Fibroblast of pulmonary artery (primary cell): ENCODE results near the gene SEMA3A.
"Not testable (repeated sequence)": the region's sequence is repeated elsewhere in the genome, so short reads cannot be mapped to it uniquely, and the experiment has no call there.

Experiments
- DNase-seq: peaks from one replicate; pipeline ENCODE4 v3.0.0-alpha.2; 2010; ENCODE audit warnings: low read depth
- H3K4me3 ChIP-seq: replicated peaks from 2 replicates; pipeline ENCODE4 v1.5.1; 2011; ENCODE audit warnings: low read depth, mild to moderate bottlenecking, control low read depth, low read length, moderate library complexity
- CTCF ChIP-seq: IDR thresholded peaks from 2 replicates; pipeline ENCODE4 v1.5.1; 2011; ENCODE audit warnings: mild to moderate bottlenecking, control low read depth, low read length, inconsistent platforms; ENCODE audit errors: missing control alignments

Gene SEMA3A

GRCh38 chr7:84194484-84195271 is at the start of gene SEMA3A:
Gene SEMA3A, minus strand, starts transcription at chr7:84194789. Its CDS starts 203 bp downstream, at chr7:84194586.
- DNase-seq, result peak; percentile 83
- TF ChIP-seq CTCF, result no peak
- H3K4me3 ChIP-seq, result peak within 1 kb of the TSS; percentile 63

- H3K4me3 ChIP-seq, DNase-seq: not testable (repeated sequence)
These were observed 48.4 kb upstream of the SEMA3A start for GRCh38 chr7:84243037-84243436.

GRCh38 chr7:84238596-84238995 is 44.0 kb upstream of the SEMA3A start:
- no peak for TF ChIP-seq CTCF
- DNase-seq, result no peak
- H3K4me3 ChIP-seq, result no peak overlapping the region

GRCh38 chr7:84237533-84238173 is 43.1 kb upstream of the SEMA3A start:
- no peak for TF ChIP-seq CTCF
- no peak overlapping the region for H3K4me3 ChIP-seq
- DNase-seq, result peak; percentile 87

- H3K4me3 ChIP-seq, result no peak overlapping the region
- no peak for TF ChIP-seq CTCF
- DNase-seq, result peak; percentile 64
These were observed 41.8 kb upstream of the SEMA3A start for GRCh38 chr7:84236398-84236797.

- H3K4me3 ChIP-seq, result no peak overlapping the region
- DNase-seq, result peak; percentile 69
- peak; percentile 20 for TF ChIP-seq CTCF
These were observed 38.1 kb upstream of the SEMA3A start for GRCh38 chr7:84232646-84233045.

GRCh38 chr7:84231157-84231556 is 36.6 kb upstream of the SEMA3A start:
- H3K4me3 ChIP-seq, result no peak overlapping the region
- no peak for DNase-seq
- TF ChIP-seq CTCF, result no peak
